Upper lobe of left lung (tissue), 6 donors: ENCODE results near the gene TRAF2. TPM values are rescaled to one million over a fixed set of nuclear protein-coding genes. Genes with fewer than 3 reads are reported as not detected.
"Not testable (repeated sequence)": the region's sequence is repeated elsewhere in the genome, so short reads cannot be mapped to it uniquely, and the experiment has no call there.

ENCODE experiments used
- ATAC-seq, 2 donors: fragments of 200-7000 bp; cut with Tn5 transposase; one replicate each; pipeline ENCODE4 v1.9.1; 2022; ENCODE audit warnings: mild to moderate bottlenecking in 2 of 2, moderate library complexity in 2 of 2; ENCODE audit not compliant: low FRiP score in 2 of 2
- DNase-seq, 2 donors: peaks; one replicate each; pipeline ENCODE4 v3.0.0-alpha.2; 2019 to 2020
- H3K27ac ChIP-seq, 4 donors: fragments of 200-600 bp; sonication (generic); one replicate each; pipeline ENCODE4 v1.5.1; 2016 to 2019
- H3K27me3 ChIP-seq, 4 donors: fragments of 200-600 bp; sonication (generic); one replicate each; pipeline ENCODE4 v1.5.1; 2017 to 2019
- H3K36me3 ChIP-seq, 4 donors: fragments of 200-600 bp; sonication (generic); one replicate each; pipeline ENCODE4 v1.5.1; 2016 to 2019
- H3K4me1 ChIP-seq, 4 donors: fragments of 200-600 bp; sonication (generic); one replicate each; pipeline ENCODE4 v1.5.1; 2018 to 2019
- H3K4me3 ChIP-seq, 4 donors: fragments of 200-600 bp; sonication (generic); one replicate each; pipeline ENCODE4 v1.5.1; 2017 to 2019; ENCODE audit warnings: mild to moderate bottlenecking in 2 of 4, moderate library complexity in 1 of 4
- H3K9me3 ChIP-seq, 4 donors: fragments of 200-600 bp; sonication (generic); one replicate each; pipeline ENCODE4 v1.5.1; 2018 to 2019
- EP300 ChIP-seq, 4 donors: sonication (generic); formaldehyde crosslinking; IDR thresholded peaks; one replicate each; pipeline ENCODE4 v1.5.1; 2017; ENCODE audit warnings: antibody characterized with exemption in 4 of 4, control low read depth in 2 of 4
- POLR2A ChIP-seq, 4 donors: fragments of 450-650 bp; IDR thresholded peaks; one replicate each; pipeline ENCODE4 v1.5.1; 2016 to 2017; ENCODE audit warnings: antibody characterized with exemption in 4 of 4, mild to moderate bottlenecking in 2 of 4
- POLR2AphosphoS5 ChIP-seq, 2 donors: sonication (generic); formaldehyde crosslinking; IDR thresholded peaks; one replicate each; pipeline ENCODE4 v1.5.1; 2017; ENCODE audit warnings: antibody characterized with exemption in 2 of 2
- WGBS, 2 donors: methylation state at CpG; one replicate each; pipeline ENCODE4 v1.1.5; 2017 to 2018; 5-methylcytosine and 5-hydroxymethylcytosine counted together
- total RNA-seq, 6 donors: library from RNA; depleted of rRNA in 4 of 6; stranded (reverse); fragments of >200 nt in 4 of 6; gene quantifications; one replicate each; pipeline versions ENCODE4 v1.1.0 to v1.2.1, GENCODE V29; 2016 to 2021
- TF ChIP-seq, protein P1 (sequence below), 6 experiments: fragments of 450-650 bp in 4 of 6; fragments of 200-600 bp in 2 of 6; sonication (generic) in 2 of 6; IDR thresholded peaks; one replicate each; pipeline ENCODE4 v1.5.1; 2016 to 2019; ENCODE audit warnings: antibody characterized with exemption in 6 of 6
- donor health status: DM: no; HTN: no; CAD: no; lungs with moderate emphysema.
- donor health status: DM: no; HTN: yes; CAD: no; lungs with severe emphysema.

TRAF2 gene, protein sequence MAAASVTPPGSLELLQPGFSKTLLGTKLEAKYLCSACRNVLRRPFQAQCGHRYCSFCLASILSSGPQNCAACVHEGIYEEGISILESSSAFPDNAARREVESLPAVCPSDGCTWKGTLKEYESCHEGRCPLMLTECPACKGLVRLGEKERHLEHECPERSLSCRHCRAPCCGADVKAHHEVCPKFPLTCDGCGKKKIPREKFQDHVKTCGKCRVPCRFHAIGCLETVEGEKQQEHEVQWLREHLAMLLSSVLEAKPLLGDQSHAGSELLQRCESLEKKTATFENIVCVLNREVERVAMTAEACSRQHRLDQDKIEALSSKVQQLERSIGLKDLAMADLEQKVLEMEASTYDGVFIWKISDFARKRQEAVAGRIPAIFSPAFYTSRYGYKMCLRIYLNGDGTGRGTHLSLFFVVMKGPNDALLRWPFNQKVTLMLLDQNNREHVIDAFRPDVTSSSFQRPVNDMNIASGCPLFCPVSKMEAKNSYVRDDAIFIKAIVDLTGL
- 10 to 100 TPM; 10.6 to 20.8 (median 13.4) TPM for total RNA-seq

DNA sequence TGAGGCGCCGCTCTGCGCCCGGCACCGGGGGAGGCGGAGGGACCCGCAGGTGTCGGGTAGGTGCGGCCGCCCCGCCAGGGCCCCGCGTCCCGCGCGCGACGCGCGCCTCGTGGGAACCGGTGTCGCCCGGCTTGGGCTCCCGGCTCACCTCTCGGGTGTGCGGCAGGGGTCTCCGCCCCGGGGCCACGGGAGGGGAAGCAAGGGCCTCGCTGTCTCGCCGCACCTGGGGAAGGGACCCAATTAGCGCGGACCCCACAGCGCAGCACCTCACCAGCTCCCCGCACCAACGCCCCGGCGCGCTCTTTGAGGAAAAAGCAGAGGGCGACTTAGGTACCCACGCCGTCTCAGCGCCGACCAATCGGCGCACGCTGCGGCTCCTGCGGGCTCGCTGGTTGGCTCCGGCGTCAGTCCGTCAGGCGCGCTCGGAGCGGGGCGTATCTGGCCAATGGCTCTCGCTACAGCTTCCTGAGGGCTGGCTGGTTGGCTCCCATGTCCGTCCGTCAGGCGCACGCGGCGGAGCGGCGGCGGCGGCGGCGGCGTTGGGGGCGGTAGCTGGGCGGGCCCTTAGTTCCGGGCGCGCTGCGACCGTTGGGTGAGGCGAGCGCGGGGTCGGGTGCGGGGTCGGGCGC lies at the start of gene TRAF2:
TSS of gene TRAF2 (plus strand) at position 567 of the 629 bp plus-strand sequence. CDS start 12,225 bp downstream, outside the sequence.
- Histone ChIP-seq H3K36me3 (peaks cover 0 to 9% (median 4%) of the 10 kb centered on the region in 4 donors), H3K27me3 (no peaks in the 10 kb centered on the region), H3K4me3 (peak within 1 kb of the TSS; percentile 78 to 100 (median 93)), H3K4me1 (peaks cover 30 to 47% (median 34%) of the 10 kb centered on the region in 4 donors), H3K27ac (peak within 1 kb of the TSS; percentile 84 to 98 (median 89)), H3K9me3 (no peaks in the 10 kb centered on the region)
- TF ChIP-seq, protein P1, sequence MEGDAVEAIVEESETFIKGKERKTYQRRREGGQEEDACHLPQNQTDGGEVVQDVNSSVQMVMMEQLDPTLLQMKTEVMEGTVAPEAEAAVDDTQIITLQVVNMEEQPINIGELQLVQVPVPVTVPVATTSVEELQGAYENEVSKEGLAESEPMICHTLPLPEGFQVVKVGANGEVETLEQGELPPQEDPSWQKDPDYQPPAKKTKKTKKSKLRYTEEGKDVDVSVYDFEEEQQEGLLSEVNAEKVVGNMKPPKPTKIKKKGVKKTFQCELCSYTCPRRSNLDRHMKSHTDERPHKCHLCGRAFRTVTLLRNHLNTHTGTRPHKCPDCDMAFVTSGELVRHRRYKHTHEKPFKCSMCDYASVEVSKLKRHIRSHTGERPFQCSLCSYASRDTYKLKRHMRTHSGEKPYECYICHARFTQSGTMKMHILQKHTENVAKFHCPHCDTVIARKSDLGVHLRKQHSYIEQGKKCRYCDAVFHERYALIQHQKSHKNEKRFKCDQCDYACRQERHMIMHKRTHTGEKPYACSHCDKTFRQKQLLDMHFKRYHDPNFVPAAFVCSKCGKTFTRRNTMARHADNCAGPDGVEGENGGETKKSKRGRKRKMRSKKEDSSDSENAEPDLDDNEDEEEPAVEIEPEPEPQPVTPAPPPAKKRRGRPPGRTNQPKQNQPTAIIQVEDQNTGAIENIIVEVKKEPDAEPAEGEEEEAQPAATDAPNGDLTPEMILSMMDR (IDR thresholded peaks at IDR 0.05): peak in 3 of 6 experiments; percentile 7 to 24 (median 23)
- TF ChIP-seq POLR2A (IDR thresholded peaks at IDR 0.05): peak in 2 of 4 donors; percentile 35 to 63
- peak; percentile 21 to 80 for TF ChIP-seq POLR2AphosphoS5 (IDR thresholded peaks at IDR 0.05)
- no peak for TF ChIP-seq EP300 (IDR thresholded peaks at IDR 0.05)
- 0 to 1% methylated on average over 22 to 62 of the region's 88 CpGs for WGBS, 2 donors
- DNase-seq (peak; percentile 96 to 100), ATAC-seq (peak; percentile 97 to 99)

DNA sequence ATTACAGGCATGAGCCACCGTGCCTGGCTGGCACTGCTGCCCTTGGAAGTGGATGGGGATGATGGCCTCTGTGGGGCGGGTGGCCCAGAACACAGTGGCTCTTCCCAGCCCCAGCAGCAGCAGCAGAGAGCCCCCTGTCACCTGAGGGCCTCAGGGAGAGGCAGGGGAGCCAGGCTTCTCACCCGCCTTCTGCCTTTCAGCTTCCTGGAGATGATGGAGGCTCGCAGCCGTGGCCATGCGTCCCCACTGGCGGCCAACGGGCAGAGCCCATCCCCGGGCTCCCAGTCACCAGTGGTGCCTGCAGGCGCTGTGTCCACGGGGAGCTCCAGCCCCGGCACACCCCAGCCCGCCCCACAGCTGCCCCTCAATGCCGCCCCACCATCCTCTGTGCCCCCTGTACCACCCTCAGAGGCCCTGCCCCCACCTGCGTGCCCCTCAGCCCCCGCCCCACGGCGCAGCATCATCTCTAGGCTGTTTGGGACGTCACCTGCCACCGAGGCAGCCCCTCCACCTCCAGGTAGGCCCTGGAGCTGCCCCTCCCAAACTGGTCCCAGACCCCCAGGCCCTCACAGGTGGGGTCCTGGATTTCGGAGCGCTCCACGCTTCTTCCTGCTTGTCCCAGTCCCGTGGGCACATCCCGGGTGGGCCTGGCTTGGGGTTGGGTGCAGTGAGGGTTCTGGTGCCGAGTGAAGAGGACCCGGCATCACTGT lies 49.0 kb upstream of the TRAF2 start:
- Histone ChIP-seq H3K36me3 (peaks cover 0 to 68% (median 45%) of the 10 kb centered on the region in 4 donors), H3K9me3 (no peaks in the 10 kb centered on the region), H3K4me1 (peaks cover 4 to 12% (median 10%) of the 10 kb centered on the region in 4 donors), H3K27ac (no peak overlapping the region), H3K27me3 (no peaks in the 10 kb centered on the region), H3K4me3 (no peak overlapping the region)
- ATAC-seq (no peak), DNase-seq (peak in 1 of 2 donors; percentile 72)
- 89 to 100% methylated on average over 1 to 12 of the region's 27 CpGs for WGBS, 2 donors
- TF ChIP-seq POLR2AphosphoS5 (IDR thresholded peaks at IDR 0.05): no peak
- TF ChIP-seq, protein P1 (IDR thresholded peaks at IDR 0.05): no peak
- TF ChIP-seq EP300 (IDR thresholded peaks at IDR 0.05): no peak
- no peak for TF ChIP-seq POLR2A (IDR thresholded peaks at IDR 0.05)

DNA sequence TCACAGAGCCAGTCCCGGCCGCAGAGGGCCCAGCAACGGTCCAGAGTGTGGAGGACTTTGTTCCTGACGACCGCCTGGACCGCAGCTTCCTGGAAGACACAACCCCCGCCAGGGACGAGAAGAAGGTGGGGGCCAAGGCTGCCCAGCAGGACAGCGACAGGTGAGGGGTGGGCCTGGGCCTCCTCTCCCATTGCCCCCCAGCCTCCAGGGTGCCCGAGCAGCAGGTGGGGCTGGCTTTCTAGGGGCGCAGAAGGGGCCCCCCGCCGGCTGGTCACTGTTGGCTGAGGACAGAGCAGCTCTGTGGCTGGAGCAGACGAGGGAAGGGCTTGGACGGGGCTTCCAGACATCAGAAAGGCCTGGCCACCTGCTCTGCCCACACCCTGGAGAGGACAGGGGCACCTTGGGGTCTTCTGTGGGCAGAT lies 48.4 kb upstream of the TRAF2 start:
- not testable (repeated sequence) for H3K27me3 ChIP-seq, H3K9me3 ChIP-seq, H3K4me3 ChIP-seq, ATAC-seq, H3K27ac ChIP-seq
- 95 to 96% methylated on average over 4 to 13 of the region's 15 CpGs for WGBS, 2 donors
- peaks cover 10 to 18% (median 16%) of the 10 kb centered on the region in 4 donors for H3K4me1 ChIP-seq
- peaks cover 0 to 63% (median 41%) of the 10 kb centered on the region in 4 donors for H3K36me3 ChIP-seq
- peak in 1 of 2 donors; percentile 63 for DNase-seq

DNA sequence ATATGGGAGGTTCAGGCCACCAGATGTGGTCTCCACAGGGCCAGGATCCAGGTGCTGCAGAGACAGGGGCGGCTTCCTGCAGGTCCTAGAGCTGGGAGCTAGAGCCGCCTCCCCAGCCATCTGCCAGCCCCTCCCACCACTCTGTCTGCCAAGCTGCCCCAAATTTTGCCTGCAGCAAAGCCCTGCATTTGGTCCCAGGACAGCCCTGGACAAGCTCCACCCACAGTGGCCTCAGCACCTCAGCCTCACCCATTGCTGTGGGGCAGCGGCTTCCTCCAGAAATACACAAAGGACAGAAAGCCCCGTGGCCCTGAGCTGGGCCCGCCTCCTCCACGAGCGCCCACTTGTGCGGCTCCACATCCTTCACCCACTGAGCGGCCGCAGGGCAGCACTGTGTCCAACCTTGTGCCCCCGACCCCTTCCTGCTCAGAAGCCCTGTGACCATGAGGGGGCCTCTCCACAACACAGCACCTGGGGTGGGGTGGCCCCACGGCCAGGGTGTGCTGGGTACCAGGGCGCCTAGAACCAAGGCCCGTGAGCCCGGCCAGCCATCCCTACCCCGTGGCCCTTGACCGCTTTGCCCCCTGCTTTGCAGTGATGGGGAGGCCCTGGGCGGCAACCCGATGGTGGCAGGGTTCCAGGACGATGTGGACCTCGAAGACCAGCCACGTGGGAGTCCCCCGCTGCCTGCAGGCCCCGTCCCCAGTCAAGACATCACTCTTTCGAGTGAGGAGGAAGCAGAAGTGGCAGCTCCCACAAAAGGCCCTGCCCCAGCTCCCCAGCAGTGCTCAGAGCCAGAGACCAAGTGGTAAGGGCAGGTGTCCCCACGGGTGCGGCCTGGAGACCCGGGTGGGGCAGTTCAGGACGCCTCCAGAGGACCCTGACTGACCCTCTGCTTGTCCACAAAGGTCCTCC lies 47.7 kb upstream of the TRAF2 start:
- 91 to 92% methylated on average over 11 to 17 of the region's 29 CpGs for WGBS, 2 donors
- DNase-seq (peak in 1 of 2 donors; percentile 66), ATAC-seq (no peak)
- Histone ChIP-seq H3K9me3 (no peaks in the 10 kb centered on the region), H3K27me3 (peaks cover 0 to 5% (median 1%) of the 10 kb centered on the region in 4 donors), H3K36me3 (peaks cover 0 to 59% (median 39%) of the 10 kb centered on the region in 4 donors), H3K4me1 (peaks cover 17 to 25% (median 23%) of the 10 kb centered on the region in 4 donors), H3K27ac (no peak overlapping the region), H3K4me3 (no peak overlapping the region)
- no peak for TF ChIP-seq POLR2A (IDR thresholded peaks at IDR 0.05)
- no peak for TF ChIP-seq EP300 (IDR thresholded peaks at IDR 0.05)
- TF ChIP-seq POLR2AphosphoS5 (IDR thresholded peaks at IDR 0.05): no peak
- TF ChIP-seq, protein P1 (IDR thresholded peaks at IDR 0.05): no peak
